BJ (cell line): Measurements from ENCODE around the gene ZSCAN5A. TPM values are rescaled to one million over a fixed set of nuclear protein-coding genes. Genes with fewer than 3 reads are reported as not detected.
"Not testable (repeated sequence)": the region's sequence is repeated elsewhere in the genome, so short reads cannot be mapped to it uniquely, and the experiment has no call there.

Source experiments
- CTCF ChIA-PET: fragments of 350-600 bp; formaldehyde crosslinking; extraction: SDS; loops from one replicate; lab custom pipeline; 2021; ENCODE audit warnings: antibody characterized with exemption, inconsistent platforms; lab: Yijun Ruan, JAX
- POLR2A ChIA-PET: fragments of 300-600 bp; sonication (Branson Sonifier 250); formaldehyde crosslinking; extraction: SDS; loops from one replicate; lab custom pipeline; 2021; ENCODE audit warnings: antibody characterized with exemption; lab: Charles Lee
- DNase-seq: peaks from one replicate; pipeline ENCODE4 v3.0.0-alpha.2; 2011; ENCODE audit warnings: low read depth
- H3K27me3 ChIP-seq: 2 replicates; pipeline ENCODE4 v1.6.0; 2011; ENCODE audit warnings: low read length; ENCODE audit not compliant: control insufficient read depth, insufficient read depth
- H3K36me3 ChIP-seq: 2 replicates; pipeline ENCODE4 v1.5.1; 2011; ENCODE audit warnings: low read length; ENCODE audit not compliant: control insufficient read depth, insufficient read depth
- H3K4me3 ChIP-seq: 2 replicates; pipeline ENCODE4 v1.5.1; 2011; ENCODE audit warnings: low read depth, mild to moderate bottlenecking, control low read depth, low read length
- CTCF ChIP-seq: IDR thresholded peaks from 2 replicates; pipeline ENCODE4 v1.5.1; 2011; ENCODE audit warnings: low read depth, mild to moderate bottlenecking, control low read depth, inconsistent platforms, low read length, moderate library complexity; ENCODE audit not compliant: insufficient read depth
- polyA plus RNA-seq: library from polyadenylated mRNA; depleted of rRNA; stranded (reverse); fragments of >200 nt; gene quantifications from 2 replicates; pipeline ENCODE4 v1.2.3, GENCODE V29; 2011

Gene ZSCAN5A
- polyA plus RNA-seq, 1 experiment, result 4.0 TPM

- TF ChIP-seq CTCF, result no peak
- DNase-seq, result no peak
- H3K4me3 ChIP-seq, result no peak within 1 kb of the TSS
- H3K36me3 ChIP-seq, result no peaks in the 10 kb centered on the region
- H3K27me3 ChIP-seq, result no peaks in the 10 kb centered on the region
- ChIA-PET POLR2A (no interaction called here), CTCF (no interaction called here)
Observed at GRCh38 chr19:56201973-56202372, 112.7 kb downstream of the ZSCAN5A start, which contains the start of gene ZSCAN5C. Gene ZSCAN5C (plus strand): TSS chr19:56202273. CDS start chr19:56205914, 3,641 bp downstream.

GRCh38 chr19:56199687-56200086, 115.0 kb downstream of the ZSCAN5A start:
- no peaks in the 10 kb centered on the region for H3K27me3 ChIP-seq
- H3K36me3 ChIP-seq, result no peaks in the 10 kb centered on the region
- ChIA-PET CTCF (interaction anchor here (1.7 kb wide), 1 partner anchor 28 kb away, joined by 3 read pairs; no protein-coding TSS in a partner anchor), POLR2A (no interaction called here)
- no peak overlapping the region for H3K4me3 ChIP-seq
- TF ChIP-seq CTCF, result no peak
- no peak for DNase-seq

GRCh38 chr19:56197646-56198045, 117.0 kb downstream of the ZSCAN5A start, which contains the start of gene ZSCAN5B:
Gene ZSCAN5B (minus strand): TSS chr19:56197783. CDS start chr19:56193052, 4,731 bp downstream.
- H3K27me3 ChIP-seq, POLR2A ChIA-PET, DNase-seq, H3K36me3 ChIP-seq, CTCF ChIA-PET, H3K4me3 ChIP-seq: not testable (repeated sequence)

GRCh38 chr19:56193981-56194640, 120.5 kb downstream of the ZSCAN5A start:
- H3K27me3 ChIP-seq, result no peaks in the 10 kb centered on the region
- H3K36me3 ChIP-seq, result no peaks in the 10 kb centered on the region
- TF ChIP-seq CTCF, result no peak
- ChIA-PET CTCF (no interaction called here), POLR2A (no interaction called here)
- H3K4me3 ChIP-seq, result no peak overlapping the region
- no peak for DNase-seq

GRCh38 chr19:56191711-56192110, 122.9 kb downstream of the ZSCAN5A start:
- Histone ChIP-seq H3K4me3 (no peak overlapping the region), H3K27me3 (no peaks in the 10 kb centered on the region), H3K36me3 (no peaks in the 10 kb centered on the region)
- ChIA-PET CTCF (no interaction called here), POLR2A (no interaction called here)
- TF ChIP-seq CTCF, result no peak
- no peak for DNase-seq

- Histone ChIP-seq H3K4me3 (no peak overlapping the region), H3K36me3 (no peaks in the 10 kb centered on the region), H3K27me3 (no peaks in the 10 kb centered on the region)
- ChIA-PET CTCF (no interaction called here), POLR2A (no interaction called here)
- TF ChIP-seq CTCF, result no peak
- no peak for DNase-seq
Observed at GRCh38 chr19:56191115-56191514, 123.5 kb downstream of the ZSCAN5A start.
